HL-60 (cell line): Measurements from ENCODE around the gene ATP11B.

Experiments used
- DNase-seq, 2 experiments: peaks; one replicate each; pipeline ENCODE4 v3.0.0-alpha.2; 2010 to 2020; ENCODE audit warnings: low read depth in 1 of 2, low spot score in 1 of 2
- H3K27ac ChIP-seq: fragments of 250-450 bp; sonication (Bioruptor Pico); replicated peaks from 2 replicates; pipeline ENCODE4 v1.5.1; 2020; ENCODE audit warnings: mild to moderate bottlenecking, moderate library complexity
- H3K27me3 ChIP-seq: fragments of 250-450 bp; sonication (Bioruptor Pico); 2 replicates; pipeline ENCODE4 v1.5.1; 2021; ENCODE audit warnings: mild to moderate bottlenecking, moderate library complexity; ENCODE audit not compliant: insufficient read depth, poor library complexity, severe bottlenecking
- H3K4me3 ChIP-seq: replicated peaks from 2 replicates; pipeline ENCODE4 v1.5.1; 2011; ENCODE audit warnings: mild to moderate bottlenecking, control low read depth, low read length; ENCODE audit not compliant: insufficient read depth
- GABPA ChIP-seq: IDR thresholded peaks from 2 replicates; pipeline ENCODE4 v1.6.1; 2012; ENCODE audit warnings: low read depth
- POLR2AphosphoS5 ChIP-seq: IDR thresholded peaks from 2 replicates; pipeline ENCODE4 v1.6.1; 2012; ENCODE audit warnings: low read depth
- REST ChIP-seq: IDR thresholded peaks from 2 replicates; pipeline ENCODE4 v1.6.1; 2012; ENCODE audit warnings: low read depth; ENCODE audit not compliant: insufficient replicate concordance
- SPI1 ChIP-seq: IDR thresholded peaks from 2 replicates; pipeline ENCODE4 v1.6.1; 2012; ENCODE audit warnings: low read depth, mild to moderate bottlenecking, borderline replicate concordance
- TF ChIP-seq, protein P1 (sequence below): IDR thresholded peaks from one replicate; pipeline ENCODE4 v1.5.1; 2011; ENCODE audit warnings: low read length, control low read depth, inconsistent platforms; ENCODE audit not compliant: insufficient read depth

Gene ATP11B

GRCh38 chr3:182925330-182925943, 132.1 kb downstream of the ATP11B start:
- Histone ChIP-seq H3K27ac (no peak overlapping the region), H3K27me3 (no peaks in the 10 kb centered on the region), H3K4me3 (no peak overlapping the region)
- TF ChIP-seq GABPA (no peak), REST (no peak), POLR2AphosphoS5 (no peak), SPI1 (no peak)
- TF ChIP-seq, protein P1, sequence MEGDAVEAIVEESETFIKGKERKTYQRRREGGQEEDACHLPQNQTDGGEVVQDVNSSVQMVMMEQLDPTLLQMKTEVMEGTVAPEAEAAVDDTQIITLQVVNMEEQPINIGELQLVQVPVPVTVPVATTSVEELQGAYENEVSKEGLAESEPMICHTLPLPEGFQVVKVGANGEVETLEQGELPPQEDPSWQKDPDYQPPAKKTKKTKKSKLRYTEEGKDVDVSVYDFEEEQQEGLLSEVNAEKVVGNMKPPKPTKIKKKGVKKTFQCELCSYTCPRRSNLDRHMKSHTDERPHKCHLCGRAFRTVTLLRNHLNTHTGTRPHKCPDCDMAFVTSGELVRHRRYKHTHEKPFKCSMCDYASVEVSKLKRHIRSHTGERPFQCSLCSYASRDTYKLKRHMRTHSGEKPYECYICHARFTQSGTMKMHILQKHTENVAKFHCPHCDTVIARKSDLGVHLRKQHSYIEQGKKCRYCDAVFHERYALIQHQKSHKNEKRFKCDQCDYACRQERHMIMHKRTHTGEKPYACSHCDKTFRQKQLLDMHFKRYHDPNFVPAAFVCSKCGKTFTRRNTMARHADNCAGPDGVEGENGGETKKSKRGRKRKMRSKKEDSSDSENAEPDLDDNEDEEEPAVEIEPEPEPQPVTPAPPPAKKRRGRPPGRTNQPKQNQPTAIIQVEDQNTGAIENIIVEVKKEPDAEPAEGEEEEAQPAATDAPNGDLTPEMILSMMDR = no peak
- DNase-seq = no peak

- no peak for DNase-seq
- H3K4me3 ChIP-seq = no peak overlapping the region
- H3K27me3 ChIP-seq = no peaks in the 10 kb centered on the region
- TF ChIP-seq REST (no peak), POLR2AphosphoS5 (no peak), GABPA (no peak), SPI1 (no peak)
- TF ChIP-seq, protein P1 = no peak
- H3K27ac ChIP-seq = no peak overlapping the region
Measured at GRCh38 chr3:182925944-182926337, 132.6 kb downstream of the ATP11B start.

DNA sequence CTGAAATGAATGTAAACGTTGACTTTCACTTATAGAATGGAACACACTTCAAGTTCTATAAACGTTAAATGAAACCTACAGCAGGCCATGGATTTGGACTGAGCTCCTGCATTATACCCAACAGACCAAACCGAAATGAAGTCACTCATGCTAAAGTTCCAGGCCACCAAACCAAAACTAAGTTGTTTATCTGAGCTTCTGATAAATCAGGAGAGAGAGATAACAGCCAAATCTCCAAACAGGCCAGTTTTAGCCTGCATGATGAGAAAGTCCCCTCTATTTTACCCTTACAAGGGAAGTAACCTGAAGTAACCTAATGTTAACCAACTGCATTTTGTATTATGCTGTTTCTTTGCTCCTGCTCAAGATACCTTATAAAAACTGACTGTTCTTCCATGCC, 142.5 kb downstream of the ATP11B start:
- Histone ChIP-seq H3K27ac (no peak overlapping the region), H3K4me3 (no peak overlapping the region), H3K27me3 (no peaks in the 10 kb centered on the region)
- DNase-seq = no peak
- no peak for TF ChIP-seq GABPA
- TF ChIP-seq, protein P1 = no peak
- no peak for TF ChIP-seq REST
- TF ChIP-seq SPI1 = no peak
- TF ChIP-seq POLR2AphosphoS5 = no peak
